CD14-positive monocyte (primary cell): ENCODE results near the gene BTG3. TPM values are rescaled to one million over a fixed set of nuclear protein-coding genes. Genes with fewer than 3 reads are reported as not detected.

Source experiments
- DNase-seq, 3 donors: peaks; one replicate each; pipeline ENCODE4 v3.0.0-alpha.2; 2011 to 2022
- H2AFZ ChIP-seq: 2 replicates; pipeline ENCODE4 v1.6.0; 2012; ENCODE audit warnings: mild to moderate bottlenecking, low read depth, low read length, inconsistent platforms; ENCODE audit not compliant: insufficient read depth, poor library complexity, severe bottlenecking
- H3K27ac ChIP-seq, 2 donors: 1 replicate in 1 of 2; 2 replicates in 1 of 2; pipeline ENCODE4 v1.5.1; 2012 to 2013; ENCODE audit warnings: low read length in 2 of 2, control low read depth in 1 of 2, inconsistent platforms in 1 of 2, low read depth in 1 of 2, mild to moderate bottlenecking in 1 of 2
- H3K27me3 ChIP-seq, 2 donors: one replicate each; pipeline versions ENCODE4 v1.6.0 to v1.6.1; 2011 to 2013; ENCODE audit warnings: low read length in 2 of 2; ENCODE audit not compliant: control insufficient read depth in 2 of 2, insufficient read depth in 2 of 2
- H3K36me3 ChIP-seq, 2 donors: replicated peaks in 1 of 2; 1 replicate in 1 of 2; 2 replicates in 1 of 2; pipeline versions ENCODE4 v1.5.1 to v1.6.1; 2012 to 2013; ENCODE audit warnings: low read length in 2 of 2, control low read depth in 1 of 2, inconsistent platforms in 1 of 2, mild to moderate bottlenecking in 1 of 2; ENCODE audit not compliant: insufficient read depth in 2 of 2, control insufficient read depth in 1 of 2
- H3K4me1 ChIP-seq, 2 donors: 1 replicate in 1 of 2; 2 replicates in 1 of 2; pipeline versions ENCODE4 v1.5.1 to v1.6.1; 2012 to 2013; ENCODE audit warnings: low read length in 2 of 2, control low read depth in 1 of 2, inconsistent platforms in 1 of 2, mild to moderate bottlenecking in 1 of 2, moderate library complexity in 1 of 2; ENCODE audit not compliant: insufficient read depth in 2 of 2, control insufficient read depth in 1 of 2
- H3K4me2 ChIP-seq: replicated peaks from 2 replicates; pipeline ENCODE3; 2012; ENCODE audit warnings: low read length, moderate library complexity, mild to moderate bottlenecking; ENCODE audit not compliant: poor library complexity, severe bottlenecking; ENCODE audit errors: extremely low read depth
- H3K4me3 ChIP-seq, 3 experiments: fragments of 200-600 bp in 1 of 3; sonication (generic) in 1 of 3; replicated peaks in 1 of 3; 1 replicate in 2 of 3; 2 replicates in 1 of 3; pipeline ENCODE4 v1.5.1; 2011 to 2013; ENCODE audit warnings: low read length in 3 of 3, mild to moderate bottlenecking in 3 of 3, control low read depth in 2 of 3, low read depth in 2 of 3, inconsistent platforms in 1 of 3, moderate library complexity in 1 of 3
- H3K79me2 ChIP-seq: 2 replicates; pipeline ENCODE4 v1.6.0; 2012; ENCODE audit warnings: mild to moderate bottlenecking, control low read depth, inconsistent platforms, low read length, moderate library complexity; ENCODE audit not compliant: insufficient read depth
- H3K9ac ChIP-seq: 2 replicates; pipeline ENCODE4 v1.6.0; 2017; ENCODE audit warnings: low read length, mild to moderate bottlenecking; ENCODE audit not compliant: insufficient read depth, poor library complexity, severe bottlenecking
- H3K9me3 ChIP-seq, 2 donors: replicated peaks in 1 of 2; 1 replicate in 1 of 2; 2 replicates in 1 of 2; pipeline versions ENCODE4 v1.5.1 to v1.6.1; 2012 to 2013; ENCODE audit warnings: low read length in 2 of 2, control low read depth in 1 of 2; ENCODE audit not compliant: control insufficient read depth in 1 of 2, insufficient read depth in 1 of 2
- H4K20me1 ChIP-seq: 2 replicates; pipeline ENCODE4 v1.6.0; 2012; ENCODE audit warnings: mild to moderate bottlenecking, low read length, control low read depth, moderate library complexity; ENCODE audit not compliant: insufficient read depth
- H3K27ac Mint-ChIP-seq, 7 donors: one replicate each; pipeline ENCODE4 v1.8.0; 2020; ENCODE audit warnings: mild to moderate bottlenecking in 7 of 7, mixed read lengths in 7 of 7, moderate library complexity in 6 of 7, inconsistent platforms in 2 of 7
- H3K27me3 Mint-ChIP-seq, 3 donors: one replicate each; pipeline ENCODE4 v1.8.0; 2021 to 2022; ENCODE audit warnings: low read depth in 3 of 3, mild to moderate bottlenecking in 3 of 3, mixed read lengths in 3 of 3, moderate library complexity in 3 of 3, inconsistent platforms in 1 of 3
- H3K36me3 Mint-ChIP-seq, 2 donors: one replicate each; pipeline ENCODE4 v1.8.0; 2020; ENCODE audit warnings: mixed read lengths in 2 of 2, inconsistent platforms in 1 of 2, mild to moderate bottlenecking in 1 of 2
- H3K4me1 Mint-ChIP-seq: one replicate; pipeline ENCODE4 v1.8.0; 2020; ENCODE audit warnings: mild to moderate bottlenecking, mixed read lengths
- H3K4me3 Mint-ChIP-seq, 2 donors: one replicate each; pipeline ENCODE4 v1.8.0; 2020; ENCODE audit warnings: mild to moderate bottlenecking in 2 of 2, mixed read lengths in 2 of 2, moderate library complexity in 1 of 2
- H3K9me3 Mint-ChIP-seq, 7 donors: one replicate each; pipeline ENCODE4 v1.8.0; 2020 to 2022; ENCODE audit warnings: mixed read lengths in 7 of 7, mild to moderate bottlenecking in 6 of 7, moderate library complexity in 6 of 7, inconsistent platforms in 2 of 7
- CTCF ChIP-seq: fragments of 200-600 bp; IDR thresholded peaks from one replicate; pipeline ENCODE4 v1.8.0; 2022; ENCODE audit warnings: antibody characterized with exemption, mild to moderate bottlenecking
- WGBS: methylation state at CpG from one replicate; pipeline ENCODE4 v1.1.5; 2013; ENCODE audit warnings: missing lambda C conversion rate; ENCODE audit not compliant: insufficient coverage; 5-methylcytosine and 5-hydroxymethylcytosine counted together
- intact Hi-C, 2 donors: fragments of 100-400 bp; cut with micrococcal nuclease; formaldehyde crosslinking; loops; one replicate each; pipeline versions ENCODE4 v1.15.0 to v1.15.1; 2023
- polyA plus RNA-seq, 3 donors: library from polyadenylated mRNA; depleted of rRNA in 1 of 3; unstranded in 2 of 3; stranded (reverse) in 1 of 3; fragments of 300-500 nt in 2 of 3; fragments of >200 nt in 1 of 3; fragmentation: Illumina TruSeq in 2 of 3; gene quantifications; 1 replicate in 2 of 3; 2 replicates in 1 of 3; pipeline ENCODE4 v1.2.3, GENCODE V29; 2012 to 2021

BTG3 gene
- polyA plus RNA-seq, 3 donors, result 1.9 to 10.4 (median 2.0) TPM

GRCh38 chr21:17575076-17575475, 37.6 kb downstream of the BTG3 start:
- Histone ChIP-seq H3K4me2 (no peak overlapping the region), H3K9ac (no peak overlapping the region), H2AFZ (no peak overlapping the region), H3K79me2 (no peaks in the 10 kb centered on the region), H3K27me3 (no peaks in the 10 kb centered on the region), H4K20me1 (no peaks in the 10 kb centered on the region), H3K4me3 (no peak overlapping the region), H3K9me3 (no peaks in the 10 kb centered on the region), H3K4me1 (no peaks in the 10 kb centered on the region), H3K36me3 (no peaks in the 10 kb centered on the region), H3K27ac (no peak overlapping the region)
- WGBS, result 60% methylated on average over 1 of the region's 5 CpGs
- Mint-ChIP-seq H3K36me3 (no peaks in the 10 kb centered on the region), H3K9me3 (no peaks in the 10 kb centered on the region), H3K27ac (no peak overlapping the region), H3K4me3 (no peak overlapping the region), H3K4me1 (no peaks in the 10 kb centered on the region), H3K27me3 (peaks cover 0 to 12% (median 5%) of the 10 kb centered on the region in 3 donors)
- no peak for DNase-seq
- TF ChIP-seq CTCF, result no peak
- intact Hi-C loops, result no loop called here

DNA sequence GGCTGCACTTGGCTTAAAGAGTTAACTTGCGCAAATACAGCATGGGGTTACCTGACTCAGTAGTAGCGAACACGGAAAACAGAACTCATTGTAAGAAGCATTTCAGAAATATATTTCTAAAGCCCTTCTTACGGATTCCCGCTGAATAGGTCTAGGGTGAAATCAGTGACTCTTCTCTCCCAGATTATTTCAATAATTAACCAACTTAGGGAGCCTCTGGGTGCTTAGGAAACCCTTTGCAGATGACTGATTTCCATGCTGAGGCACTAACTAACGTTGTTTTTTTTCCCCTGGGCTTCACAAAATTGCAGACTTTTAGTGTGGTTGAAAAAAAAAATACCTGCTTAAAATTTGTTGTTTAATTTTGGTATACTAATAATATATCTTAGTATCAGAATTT, 40.3 kb downstream of the BTG3 start:
- DNase-seq, result no peak
- Histone ChIP-seq H3K9me3 (no peaks in the 10 kb centered on the region), H4K20me1 (no peaks in the 10 kb centered on the region), H2AFZ (no peak overlapping the region), H3K27me3 (no peaks in the 10 kb centered on the region), H3K27ac (no peak overlapping the region), H3K4me1 (no peaks in the 10 kb centered on the region), H3K36me3 (no peaks in the 10 kb centered on the region), H3K79me2 (no peaks in the 10 kb centered on the region), H3K4me3 (no peak overlapping the region), H3K4me2 (no peak overlapping the region), H3K9ac (no peak overlapping the region)
- intact Hi-C loops, result no loop called here
- H3K4me3 Mint-ChIP-seq, result no peak overlapping the region
- WGBS, result 95% methylated on average over 2 of the region's 6 CpGs
- no peak for TF ChIP-seq CTCF
- H3K27ac Mint-ChIP-seq, result no peak overlapping the region
- H3K36me3 Mint-ChIP-seq, result no peaks in the 10 kb centered on the region
- no peaks in the 10 kb centered on the region for H3K4me1 Mint-ChIP-seq
- no peaks in the 10 kb centered on the region for H3K9me3 Mint-ChIP-seq
- peaks cover 0 to 7% (median 5%) of the 10 kb centered on the region in 3 donors for H3K27me3 Mint-ChIP-seq
